ENCODE results near the gene DMKN. TPM values are rescaled to one million over a fixed set of nuclear protein-coding genes. Genes with fewer than 3 reads are reported as not detected.
"Not testable (repeated sequence)": the region's sequence is repeated elsewhere in the genome, so short reads cannot be mapped to it uniquely, and the experiment has no call there.

The DMKN gene
- total and polyA plus RNA-seq, 9 of the 15 experiments (the other 6 are each of a cell fraction or from before 2014, with no cell fraction given): 0.36 to 0.53 TPM; not detected in 7

- no peak for TF ChIP-seq U2AF1 (optimal IDR thresholded peaks at IDR 0.05; ENCODE audit: low read depth, low read length)
- TF ChIP-seq STAT5A (IDR thresholded peaks at IDR 0.05; ENCODE audit: borderline replicate concordance, low read length): no peak
- no peak for TF ChIP-seq NFYB (IDR thresholded peaks at IDR 0.05; ENCODE audit: extremely low read depth, insufficient read length)
- DNase-seq (ENCODE audit: extremely low read depth in 1 of 4, low spot score in 3 of 4) (no peak), FAIRE-seq (no peak), ATAC-seq (no peak)
- H2AFZ ChIP-seq (ENCODE audit: low read depth, low read length): no peak overlapping the region
- H3K9me1 ChIP-seq (ENCODE audit: control insufficient read depth, insufficient read depth, low read length): no peaks in the 10 kb centered on the region
- no peak overlapping the region for H3K27ac ChIP-seq (ENCODE audit: extremely low read depth, low read depth, low read length)
- no peaks in the 10 kb centered on the region for H3K9me3 ChIP-seq (replicated peaks; ENCODE audit: control insufficient read depth, insufficient read depth, low read depth, low read length)
- H4K20me1 ChIP-seq (replicated peaks; ENCODE audit: control insufficient read depth, insufficient read depth, low read length): 0 out of 2 replicates have a peak, but pooled peaks cover 4% of the 10 kb centered on the region
- no peak overlapping the region for H3K9ac ChIP-seq (ENCODE audit: insufficient read depth in 1 of 2, low read depth in 2 of 2, low read length in 2 of 2)
- ChIA-PET CTCF (ENCODE audit: low intra/inter-chr PET ratio) (interaction anchor here (0.7 to 4.2 kb wide), 2 partner anchors 113 to 420 kb away, joined by 6 to 34 read pairs; no protein-coding TSS in a partner anchor), POLR2A (interaction anchor here (0.7 kb wide), 1 partner anchor 129 kb away, joined by 3 read pairs; no protein-coding TSS in a partner anchor)
- no TSS peak for BruUV-seq (replicated peaks)
- no peak overlapping the region for H3K4me2 ChIP-seq (ENCODE audit: insufficient read depth, low read length)
- WGBS (ENCODE audit: insufficient coverage, low coverage, missing lambda C conversion rate): 0% methylated on average over 1 of the region's 1 CpG
- H3K27me3 ChIP-seq (ENCODE audit: control insufficient read depth in 2 of 2, insufficient read depth in 2 of 2, low read length in 2 of 2): peaks cover 42 to 44% of the 10 kb centered on the region in 2 experiments
- H3K4me1 ChIP-seq (replicated peaks in 1 of 2; ENCODE audit: control insufficient read depth in 2 of 2, insufficient read depth in 2 of 2, low read length in 2 of 2): no peaks in the 10 kb centered on the region
- H3K79me2 ChIP-seq (ENCODE audit: control insufficient read depth, insufficient read depth, low read length): no peaks in the 10 kb centered on the region
- intact Hi-C loops (cut with micrococcal nuclease): no loop called here
- H3K36me3 ChIP-seq (ENCODE audit: control insufficient read depth, insufficient read depth, low read length): no peaks in the 10 kb centered on the region
- H3K4me3 ChIP-seq: no peak overlapping the region
- in situ Hi-C loops (cut with MboI): loop anchor here (10.0 kb wide), 1 partner anchor 191 kb away; no protein-coding TSS in a partner anchor
Measured at GRCh38 chr19:35466259-35466658, 47.2 kb downstream of the DMKN start.

GRCh38 chr19:35462956-35463355, 50.5 kb downstream of the DMKN start:
- not testable (repeated sequence) for BruUV-seq (replicated peaks)

More at GRCh38 chr19:35462956-35463355, 50.5 kb downstream of the DMKN start:
- H2AFZ ChIP-seq (ENCODE audit: low read depth, low read length); H3K9me1 ChIP-seq (ENCODE audit: control insufficient read depth, insufficient read depth, low read length); intact Hi-C loops (cut with micrococcal nuclease); H3K9me3 ChIP-seq (replicated peaks; ENCODE audit: control insufficient read depth, insufficient read depth, low read depth, low read length); FAIRE-seq; H3K4me2 ChIP-seq (ENCODE audit: insufficient read depth, low read length); H3K4me1 ChIP-seq (replicated peaks in 1 of 2; ENCODE audit: control insufficient read depth in 2 of 2, insufficient read depth in 2 of 2, low read length in 2 of 2); H3K27ac ChIP-seq (ENCODE audit: extremely low read depth, low read depth, low read length); H4K20me1 ChIP-seq (replicated peaks; ENCODE audit: control insufficient read depth, insufficient read depth, low read length); H3K36me3 ChIP-seq (ENCODE audit: control insufficient read depth, insufficient read depth, low read length); H3K9ac ChIP-seq (ENCODE audit: insufficient read depth in 1 of 2, low read depth in 2 of 2, low read length in 2 of 2); ATAC-seq; H3K79me2 ChIP-seq (ENCODE audit: control insufficient read depth, insufficient read depth, low read length); H3K4me3 ChIP-seq; CTCF ChIA-PET (ENCODE audit: low intra/inter-chr PET ratio); DNase-seq (ENCODE audit: extremely low read depth in 1 of 4, low spot score in 3 of 4): not testable (repeated sequence)
- WGBS (ENCODE audit: insufficient coverage, low coverage, missing lambda C conversion rate): 1% methylated on average over 7 of the region's 7 CpGs
- in situ Hi-C loops (cut with MboI): loop anchor here (10.0 kb wide), 1 partner anchor 188 kb away; no protein-coding TSS in a partner anchor
- peaks cover 49 to 58% of the 10 kb centered on the region in 2 experiments for H3K27me3 ChIP-seq (ENCODE audit: control insufficient read depth in 2 of 2, insufficient read depth in 2 of 2, low read length in 2 of 2)
- POLR2A ChIA-PET: interaction anchor here (0.6 kb wide), 1 partner anchor 271 kb away, joined by 3 read pairs; no protein-coding TSS in a partner anchor
